Inflammatory macrophage (primary cell): ENCODE results near the gene DXO.
"Not testable (repeated sequence)": the region's sequence is repeated elsewhere in the genome, so short reads cannot be mapped to it uniquely, and the experiment has no call there.

Experiments
- DNase-seq, 2 donors: peaks; one replicate each; pipeline ENCODE4 v3.0.0-alpha.2; 2020 to 2022
- total RNA-seq, 18 experiments: gene quantifications; one replicate each; lab custom pipeline; 2026; ENCODE audit warnings: mixed read lengths in 6 of 18, inconsistent platforms in 2 of 18; lab: John Stamatoyannopoulos, UW

DXO gene
- 2.2 to 7.2 (median 3.9) reads per million in 18 experiments for total RNA-seq

DNA sequence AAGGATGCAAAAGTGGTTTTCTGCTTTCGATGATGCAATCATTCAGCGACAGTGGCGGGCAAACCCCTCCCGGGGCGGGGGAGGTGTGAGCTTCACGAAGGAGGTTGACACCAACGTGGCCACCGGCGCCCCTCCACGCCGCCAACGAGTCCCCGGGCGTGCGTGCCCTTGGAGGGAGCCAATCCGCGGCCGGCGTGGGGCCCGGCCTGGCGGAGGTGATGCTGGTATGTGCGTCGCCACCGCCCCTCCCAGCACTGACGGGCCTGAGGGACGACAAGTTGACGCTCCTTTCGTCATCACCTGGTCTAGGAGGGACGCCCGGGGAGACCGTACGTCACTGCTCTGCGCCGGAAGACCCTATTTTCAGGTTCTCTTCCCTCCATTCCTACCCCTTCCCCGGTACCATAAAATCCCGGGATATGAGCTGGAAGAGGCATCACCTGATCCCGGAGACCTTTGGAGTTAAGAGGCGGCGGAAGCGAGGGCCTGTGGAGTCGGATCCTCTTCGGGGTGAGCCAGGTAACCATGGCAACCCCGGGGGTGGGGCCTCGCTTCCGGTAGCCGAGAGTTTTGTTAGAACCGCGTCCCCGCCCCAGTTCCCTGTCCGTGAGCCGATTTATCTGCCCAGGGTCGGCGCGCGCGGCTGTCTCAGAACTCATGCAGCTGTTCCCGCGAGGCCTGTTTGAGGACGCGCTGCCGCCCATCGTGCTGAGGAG lies at the start of gene DXO:
TSS of gene DXO (minus strand) at position 146 of the 716 bp plus-strand sequence. CDS start 463 bp downstream, outside the sequence.
- DNase-seq: peak; percentile 97 to 99

DNA sequence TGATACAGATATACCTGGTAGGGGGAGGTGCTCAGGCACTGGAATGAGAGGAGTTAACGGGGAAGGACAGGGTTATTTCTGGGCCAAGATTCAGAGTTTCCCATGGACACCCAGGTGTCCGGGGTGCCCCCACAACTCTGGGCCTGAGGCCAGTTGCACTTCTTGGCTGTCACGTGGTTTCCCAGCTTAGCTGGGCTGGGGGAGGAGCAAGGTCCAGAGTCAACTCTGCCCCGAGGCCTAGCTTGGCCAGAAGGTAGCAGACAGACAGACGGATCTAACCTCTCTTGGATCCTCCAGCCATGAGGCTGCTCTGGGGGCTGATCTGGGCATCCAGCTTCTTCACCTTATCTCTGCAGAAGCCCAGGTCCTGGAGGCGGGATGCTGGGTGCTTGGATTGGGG lies 42.6 kb upstream of the DXO start, which contains the start of gene C4B:
TSS of gene C4B (plus strand) at position 249 of the 400 bp plus-strand sequence. CDS start at position 300, 51 bp downstream.
- not testable (repeated sequence) for DNase-seq

DNA sequence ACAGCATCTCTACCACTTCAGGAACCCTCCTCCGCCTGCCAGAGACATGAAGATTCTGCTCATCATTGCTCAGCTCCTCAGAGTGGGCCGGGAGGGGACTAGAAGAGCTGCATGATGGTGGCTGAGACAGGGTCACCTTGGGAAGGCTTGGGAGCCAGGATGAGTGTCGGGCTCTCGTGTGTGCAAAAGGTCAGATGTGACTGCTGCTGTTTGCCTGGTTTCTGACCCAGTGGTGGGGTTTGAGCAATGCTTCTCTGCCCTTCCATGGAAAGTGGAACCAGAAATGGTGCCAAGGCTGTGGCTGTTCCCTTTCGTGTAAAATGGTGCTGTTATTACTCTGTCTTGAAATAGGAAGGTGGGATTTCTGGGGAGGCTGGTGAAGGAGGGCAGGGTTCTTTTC lies 41.8 kb upstream of the DXO start:
- DNase-seq: not testable (repeated sequence)

DNA sequence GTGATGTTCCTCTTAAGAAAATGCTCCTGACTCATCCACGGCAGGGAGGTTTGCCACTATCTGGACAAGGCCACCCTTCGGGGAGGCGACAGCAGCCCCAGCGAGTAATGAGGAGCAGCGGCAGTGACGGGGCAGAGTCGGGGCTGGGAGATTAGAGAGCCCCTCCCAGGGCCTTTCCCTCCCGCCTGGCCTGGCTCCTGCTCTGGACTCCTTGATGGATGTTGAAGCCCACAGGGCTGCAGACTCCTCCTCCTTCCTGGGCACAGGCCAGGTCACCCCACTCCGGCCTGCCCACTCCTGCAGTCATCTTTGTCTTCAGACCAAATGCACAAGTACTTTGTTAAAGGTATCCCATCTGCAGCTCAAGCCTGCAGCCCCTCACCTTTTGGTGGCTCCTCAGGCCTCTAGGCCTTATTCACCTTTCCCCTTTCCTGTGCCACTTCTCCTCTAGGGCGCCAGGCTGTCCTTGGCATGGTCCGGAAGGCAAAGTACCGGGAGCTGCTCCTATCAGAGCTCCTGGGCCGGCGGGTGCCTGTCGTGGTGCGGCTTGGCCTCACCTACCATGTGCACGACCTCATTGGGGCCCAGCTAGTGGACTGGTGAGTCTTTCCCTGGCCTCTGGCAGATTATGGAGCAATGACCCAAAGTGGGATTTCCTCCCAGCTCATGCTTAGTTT lies 41.1 kb upstream of the DXO start:
- peak in 1 of 2 donors; percentile 1 for DNase-seq

DNA sequence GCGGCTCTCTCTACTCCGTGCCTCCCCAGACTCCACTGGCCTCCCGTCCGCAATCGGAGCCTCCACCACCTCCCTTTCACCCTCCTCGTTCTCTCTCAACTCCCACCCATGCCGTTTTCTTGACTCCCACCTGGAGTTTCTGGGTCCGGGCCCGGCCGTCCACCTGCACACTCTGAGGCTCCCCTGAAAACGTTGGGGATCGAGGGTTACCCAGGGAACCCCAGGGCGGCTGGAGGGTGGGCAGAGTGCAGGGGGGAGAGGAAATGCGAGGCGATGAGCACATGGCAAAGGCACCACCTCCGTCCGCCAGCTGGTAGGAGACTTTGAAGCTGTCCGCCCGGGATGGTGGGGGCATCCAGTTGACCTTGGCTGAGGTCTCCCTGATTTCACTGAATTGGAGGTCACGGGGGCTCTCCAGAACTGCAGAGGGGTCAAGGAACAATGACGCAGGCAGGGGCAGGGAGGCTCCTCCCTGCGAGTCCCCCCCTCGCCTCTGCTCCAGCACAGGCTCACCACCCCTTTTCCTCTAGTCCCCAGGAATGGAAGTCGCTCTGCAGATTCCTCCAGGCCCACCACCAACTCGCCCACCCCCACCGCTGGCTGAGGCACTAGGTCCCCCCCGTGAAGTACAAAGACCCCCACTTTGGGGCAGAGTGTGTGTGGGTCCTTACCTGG lies 39.1 kb upstream of the DXO start:
- not testable (repeated sequence) for DNase-seq

DNA sequence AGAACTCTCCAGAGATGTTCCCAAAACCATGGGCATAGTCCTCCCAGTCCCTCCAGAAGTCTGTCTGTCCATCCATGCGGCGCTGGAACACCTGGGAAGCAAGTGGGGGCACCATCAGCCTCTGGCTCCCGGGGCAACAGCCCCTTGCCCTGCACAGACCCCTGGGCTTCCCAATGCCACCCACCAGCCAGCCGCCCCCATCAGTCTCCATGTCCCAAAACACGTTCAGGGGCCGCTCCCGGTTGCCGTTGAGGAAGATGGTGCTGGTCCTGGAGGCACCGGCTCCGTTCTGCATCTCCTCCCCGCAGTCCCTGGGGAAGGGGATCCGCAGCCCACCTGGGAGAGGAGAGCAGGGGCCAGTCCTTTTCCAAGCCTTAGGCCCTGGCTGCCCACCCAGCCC lies 37.6 kb upstream of the DXO start:
- DNase-seq: not testable (repeated sequence)

DNA sequence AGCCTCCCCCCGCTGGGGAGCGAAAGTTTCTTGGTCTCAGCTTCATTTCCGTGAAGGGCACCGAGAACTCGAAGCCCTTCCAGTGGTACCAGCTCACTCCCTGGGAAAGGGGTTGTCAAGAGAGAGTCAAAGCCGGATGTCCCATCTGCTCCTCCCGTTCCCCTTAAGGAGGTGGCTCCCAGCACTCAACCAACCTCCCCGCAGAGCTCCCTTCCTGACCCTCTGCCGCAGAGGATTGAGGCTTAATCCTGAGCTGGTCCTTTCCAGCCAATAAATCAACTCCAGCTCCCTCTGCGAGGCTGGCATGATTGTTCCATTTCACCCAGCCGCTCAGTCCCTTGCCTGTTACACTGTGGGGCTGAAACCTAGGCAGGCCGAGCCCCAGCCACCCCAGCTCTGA lies 36.7 kb upstream of the DXO start:
- DNase-seq: not testable (repeated sequence)

DNA sequence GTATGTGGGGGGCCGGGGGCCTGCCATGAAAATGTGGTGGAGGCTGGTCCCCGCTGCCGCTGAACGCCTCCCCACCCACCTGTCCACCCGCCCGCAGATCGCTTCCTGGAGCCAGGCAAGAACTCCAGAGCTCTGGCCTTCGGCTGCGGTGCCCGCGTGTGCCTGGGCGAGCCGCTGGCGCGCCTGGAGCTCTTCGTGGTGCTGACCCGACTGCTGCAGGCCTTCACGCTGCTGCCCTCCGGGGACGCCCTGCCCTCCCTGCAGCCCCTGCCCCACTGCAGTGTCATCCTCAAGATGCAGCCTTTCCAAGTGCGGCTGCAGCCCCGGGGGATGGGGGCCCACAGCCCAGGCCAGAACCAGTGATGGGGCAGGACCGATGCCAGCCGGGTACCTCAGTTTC lies 36.1 kb upstream of the DXO start:
- not testable (repeated sequence) for DNase-seq

DNA sequence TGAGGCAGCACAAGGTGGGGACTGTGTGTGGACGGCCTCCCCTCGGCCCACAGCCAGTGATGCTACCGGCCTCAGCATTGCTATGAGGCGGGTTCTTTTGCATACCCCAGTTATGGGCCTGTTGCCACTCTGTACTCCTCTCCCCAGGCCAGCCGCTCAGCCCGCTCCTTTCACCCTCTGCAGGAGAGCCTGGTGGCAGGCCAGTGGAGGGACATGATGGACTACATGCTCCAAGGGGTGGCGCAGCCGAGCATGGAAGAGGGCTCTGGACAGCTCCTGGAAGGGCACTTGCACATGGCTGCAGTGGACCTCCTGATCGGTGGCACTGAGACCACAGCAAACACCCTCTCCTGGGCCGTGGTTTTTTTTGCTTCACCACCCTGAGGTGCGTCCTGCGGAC lies 35.1 kb upstream of the DXO start:
- not testable (repeated sequence) for DNase-seq

DNA sequence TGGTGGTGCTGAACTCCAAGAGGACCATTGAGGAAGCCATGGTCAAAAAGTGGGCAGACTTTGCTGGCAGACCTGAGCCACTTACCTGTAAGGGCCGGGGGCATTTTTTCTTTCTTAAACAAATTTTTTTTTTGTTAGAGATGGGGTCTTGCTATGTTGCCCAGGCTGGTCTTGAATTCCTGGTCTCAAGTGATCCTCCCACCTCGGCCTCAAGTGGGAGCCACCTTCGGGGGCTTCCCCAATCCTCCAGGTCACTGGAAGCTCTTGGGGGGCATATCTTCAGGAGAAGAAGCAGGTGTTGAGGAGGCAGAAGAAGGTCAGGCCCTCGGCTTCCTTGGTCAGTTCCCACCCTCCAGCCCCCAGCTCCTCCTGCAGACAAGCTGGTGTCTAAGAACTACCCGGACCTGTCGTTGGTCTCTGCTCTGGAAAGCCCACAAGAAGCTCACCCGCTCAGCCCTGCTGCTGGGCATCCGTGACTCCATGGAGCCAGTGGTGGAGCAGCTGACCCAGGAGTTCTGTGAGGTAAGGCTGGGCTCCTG lies 34.1 kb upstream of the DXO start:
- not testable (repeated sequence) for DNase-seq

DNA sequence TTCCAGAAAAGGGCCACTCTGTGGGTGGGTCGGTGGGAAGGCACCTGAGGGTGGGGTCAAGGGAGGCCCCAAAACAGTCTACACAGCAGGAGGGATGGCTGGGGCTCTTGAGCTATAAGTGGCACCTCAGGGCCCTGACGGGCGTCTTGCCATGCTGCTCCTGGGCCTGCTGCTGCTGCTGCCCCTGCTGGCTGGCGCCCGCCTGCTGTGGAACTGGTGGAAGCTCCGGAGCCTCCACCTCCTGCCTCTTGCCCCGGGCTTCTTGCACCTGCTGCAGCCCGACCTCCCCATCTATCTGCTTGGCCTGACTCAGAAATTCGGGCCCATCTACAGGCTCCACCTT lies 33.6 kb upstream of the DXO start:
- not testable (repeated sequence) for DNase-seq

DNA sequence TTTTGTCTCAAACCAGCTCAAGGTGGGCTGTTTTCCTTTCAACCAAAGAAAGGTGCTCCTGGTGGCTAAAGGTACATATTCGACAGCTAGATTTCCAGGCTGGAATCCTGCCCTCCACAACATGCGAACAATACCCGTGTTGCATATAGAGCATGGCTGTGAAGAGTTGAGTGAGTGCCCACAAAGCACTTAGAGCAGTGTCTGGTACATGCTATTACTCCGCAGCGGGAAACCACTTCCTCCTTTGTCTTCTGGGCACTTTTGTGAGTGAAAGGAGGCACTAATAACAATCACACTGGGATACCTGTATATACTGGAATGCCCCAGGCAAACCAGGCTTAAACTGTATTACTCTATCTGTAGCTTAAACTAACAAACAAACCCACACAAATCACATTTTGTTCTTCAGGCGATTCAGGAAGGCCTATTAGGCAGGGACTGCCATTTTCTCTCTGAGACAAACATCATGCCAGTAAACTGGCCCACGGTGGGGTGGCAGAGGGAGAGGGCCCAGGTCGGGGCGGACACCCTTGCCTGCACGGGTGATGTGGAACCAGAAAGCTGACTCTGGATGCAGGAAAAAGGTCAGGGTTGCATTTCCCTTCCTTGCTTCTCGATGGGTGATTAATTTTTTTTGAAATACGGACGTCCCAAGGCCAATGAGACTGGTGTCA lies 33.1 kb upstream of the DXO start:
- not testable (repeated sequence) for DNase-seq

DNA sequence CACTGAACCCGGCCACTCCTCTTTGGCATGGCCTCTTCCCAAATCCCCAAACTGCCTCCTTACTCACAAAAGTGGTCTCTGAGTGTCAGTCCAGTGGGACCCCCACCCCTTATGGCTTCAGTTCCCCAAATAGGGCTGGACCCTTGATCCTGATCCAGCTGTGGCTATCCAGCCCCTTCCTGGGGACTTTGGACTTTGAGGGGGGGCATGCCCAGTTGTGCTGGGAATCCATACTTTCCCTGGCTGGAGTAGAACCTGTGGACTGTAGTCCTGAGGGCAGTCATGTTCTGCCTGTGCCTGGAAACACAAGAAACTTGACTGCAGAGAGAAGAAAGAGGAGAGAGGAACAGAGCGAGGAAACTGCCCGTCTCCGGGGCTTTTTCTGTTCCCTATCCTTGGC lies 32.5 kb upstream of the DXO start:
- not testable (repeated sequence) for DNase-seq

DNA sequence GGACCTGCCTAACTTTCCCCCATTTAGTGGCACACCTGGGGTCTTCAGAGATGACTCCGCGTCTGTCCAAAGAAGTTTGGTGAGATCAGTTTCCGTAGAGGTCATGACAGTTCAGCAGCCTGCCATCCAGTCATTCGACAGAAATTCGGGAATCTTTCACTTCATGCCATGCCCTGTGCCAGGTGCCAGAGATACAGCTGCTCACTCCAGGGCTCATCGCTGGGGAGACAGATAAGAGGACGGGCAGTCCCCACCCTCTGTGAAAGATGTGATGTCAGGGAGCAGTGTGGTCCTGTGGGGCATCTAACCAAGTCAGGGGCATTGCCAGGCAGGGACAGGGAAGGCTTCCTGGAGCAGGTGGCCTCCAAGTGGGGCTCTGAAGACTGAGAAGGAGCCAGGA lies 31.4 kb upstream of the DXO start:
- not testable (repeated sequence) for DNase-seq

DNA sequence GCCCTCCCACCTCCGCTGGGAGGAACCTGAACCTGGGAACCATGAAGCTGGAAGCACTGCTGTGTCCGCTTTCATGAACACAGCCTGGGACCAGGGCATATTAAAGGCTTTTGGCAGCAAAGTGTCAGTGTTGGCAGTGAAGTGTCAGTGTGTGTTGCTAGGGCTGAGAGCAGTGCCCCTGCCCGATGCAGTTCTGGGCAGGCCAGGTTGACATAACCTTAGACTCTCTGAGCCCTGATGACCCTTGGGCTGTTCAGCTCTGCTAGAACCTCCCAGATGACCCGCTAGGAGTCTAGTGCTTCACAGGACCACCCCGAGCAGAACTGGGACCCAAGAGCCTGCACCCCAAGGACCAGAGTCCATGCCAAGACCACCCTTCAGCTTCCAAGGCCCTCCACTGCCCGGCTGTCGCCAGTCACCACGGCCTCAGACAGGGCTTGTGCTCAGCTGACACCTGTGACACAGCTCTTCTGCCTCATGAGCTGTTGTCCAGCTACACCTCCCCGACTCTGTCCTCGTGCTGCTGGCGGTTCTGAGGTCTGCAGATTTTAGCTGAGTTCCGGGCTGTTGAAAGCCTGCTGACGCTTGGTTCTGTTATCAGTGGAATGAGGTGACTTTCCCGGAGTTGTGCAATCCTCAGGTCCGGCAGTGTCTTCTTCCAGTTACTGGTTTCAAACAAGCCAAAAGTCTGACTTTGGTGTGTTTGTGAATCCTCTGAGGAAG lies 30.8 kb upstream of the DXO start:
- DNase-seq: not testable (repeated sequence)

DNA sequence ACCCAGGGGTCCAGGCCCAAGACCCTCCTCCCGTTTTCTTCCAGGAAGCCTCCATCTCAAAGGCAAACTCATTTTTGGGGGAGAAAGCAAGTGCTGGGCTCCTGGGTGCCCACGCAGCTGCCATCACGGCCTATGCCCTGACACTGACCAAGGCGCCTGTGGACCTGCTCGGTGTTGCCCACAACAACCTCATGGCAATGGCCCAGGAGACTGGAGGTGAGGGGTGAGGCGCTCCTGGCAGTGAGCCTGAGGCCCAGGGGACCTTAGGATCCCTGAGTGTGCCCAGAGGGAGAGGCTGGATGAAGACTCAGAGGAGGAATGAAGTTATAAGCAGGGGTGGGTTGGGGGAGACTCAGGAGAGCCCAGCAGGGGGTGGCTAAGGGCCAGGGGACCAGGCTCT lies 24.4 kb upstream of the DXO start:
- not testable (repeated sequence) for DNase-seq

DNA sequence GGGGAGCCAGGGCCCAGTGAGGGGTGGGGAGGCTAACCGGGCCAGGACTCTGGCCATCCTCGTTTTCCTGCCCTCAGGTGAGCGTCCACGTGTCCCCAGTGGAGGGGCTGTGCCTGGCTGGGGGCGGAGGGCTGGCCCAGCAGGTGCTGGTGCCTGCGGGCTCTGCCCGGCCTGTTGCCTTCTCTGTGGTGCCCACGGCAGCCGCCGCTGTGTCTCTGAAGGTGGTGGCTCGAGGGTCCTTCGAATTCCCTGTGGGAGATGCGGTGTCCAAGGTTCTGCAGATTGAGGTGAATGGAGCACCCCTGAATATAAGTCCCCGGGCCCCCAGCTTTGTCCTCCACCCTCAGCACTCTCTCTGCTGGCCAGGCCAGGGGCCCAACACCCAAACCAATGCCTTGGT lies 22.5 kb upstream of the DXO start:
- not testable (repeated sequence) for DNase-seq

DNA sequence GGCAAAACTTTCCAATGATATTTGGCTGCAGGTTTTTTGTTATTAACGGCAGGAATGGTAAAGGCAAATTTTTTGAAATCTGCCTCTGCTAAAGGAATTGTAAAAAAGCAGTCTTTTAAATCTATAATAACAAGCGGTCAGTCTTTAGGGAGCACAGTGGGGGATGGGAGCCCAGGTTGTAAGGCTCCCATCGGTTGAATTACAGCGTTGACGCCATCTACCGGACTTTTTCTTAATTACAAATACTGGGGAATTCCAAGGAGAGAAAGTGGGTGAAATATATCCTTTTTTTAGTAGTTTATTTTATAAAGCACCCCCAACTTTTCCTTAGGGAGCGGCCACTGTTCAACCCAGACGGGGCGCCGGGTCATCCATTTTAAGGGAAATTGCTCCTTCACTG lies 17.4 kb upstream of the DXO start:
- DNase-seq: not testable (repeated sequence)

DNA sequence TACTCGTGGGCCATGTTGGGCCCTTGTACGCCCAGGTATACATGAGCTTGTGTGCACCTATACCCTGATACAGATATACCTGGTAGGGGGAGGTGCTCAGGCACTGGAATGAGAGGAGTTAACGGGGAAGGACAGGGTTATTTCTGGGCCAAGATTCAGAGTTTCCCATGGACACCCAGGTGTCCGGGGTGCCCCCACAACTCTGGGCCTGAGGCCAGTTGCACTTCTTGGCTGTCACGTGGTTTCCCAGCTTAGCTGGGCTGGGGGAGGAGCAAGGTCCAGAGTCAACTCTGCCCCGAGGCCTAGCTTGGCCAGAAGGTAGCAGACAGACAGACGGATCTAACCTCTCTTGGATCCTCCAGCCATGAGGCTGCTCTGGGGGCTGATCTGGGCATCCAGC lies 9.8 kb upstream of the DXO start, which contains the start of gene C4A:
TSS of gene C4A (plus strand) at position 314 of the 400 bp plus-strand sequence. CDS start at position 365, 51 bp downstream.
- DNase-seq: not testable (repeated sequence)

DNA sequence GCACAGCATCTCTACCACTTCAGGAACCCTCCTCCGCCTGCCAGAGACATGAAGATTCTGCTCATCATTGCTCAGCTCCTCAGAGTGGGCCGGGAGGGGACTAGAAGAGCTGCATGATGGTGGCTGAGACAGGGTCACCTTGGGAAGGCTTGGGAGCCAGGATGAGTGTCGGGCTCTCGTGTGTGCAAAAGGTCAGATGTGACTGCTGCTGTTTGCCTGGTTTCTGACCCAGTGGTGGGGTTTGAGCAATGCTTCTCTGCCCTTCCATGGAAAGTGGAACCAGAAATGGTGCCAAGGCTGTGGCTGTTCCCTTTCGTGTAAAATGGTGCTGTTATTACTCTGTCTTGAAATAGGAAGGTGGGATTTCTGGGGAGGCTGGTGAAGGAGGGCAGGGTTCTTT lies 9.1 kb upstream of the DXO start:
- not testable (repeated sequence) for DNase-seq

DNA sequence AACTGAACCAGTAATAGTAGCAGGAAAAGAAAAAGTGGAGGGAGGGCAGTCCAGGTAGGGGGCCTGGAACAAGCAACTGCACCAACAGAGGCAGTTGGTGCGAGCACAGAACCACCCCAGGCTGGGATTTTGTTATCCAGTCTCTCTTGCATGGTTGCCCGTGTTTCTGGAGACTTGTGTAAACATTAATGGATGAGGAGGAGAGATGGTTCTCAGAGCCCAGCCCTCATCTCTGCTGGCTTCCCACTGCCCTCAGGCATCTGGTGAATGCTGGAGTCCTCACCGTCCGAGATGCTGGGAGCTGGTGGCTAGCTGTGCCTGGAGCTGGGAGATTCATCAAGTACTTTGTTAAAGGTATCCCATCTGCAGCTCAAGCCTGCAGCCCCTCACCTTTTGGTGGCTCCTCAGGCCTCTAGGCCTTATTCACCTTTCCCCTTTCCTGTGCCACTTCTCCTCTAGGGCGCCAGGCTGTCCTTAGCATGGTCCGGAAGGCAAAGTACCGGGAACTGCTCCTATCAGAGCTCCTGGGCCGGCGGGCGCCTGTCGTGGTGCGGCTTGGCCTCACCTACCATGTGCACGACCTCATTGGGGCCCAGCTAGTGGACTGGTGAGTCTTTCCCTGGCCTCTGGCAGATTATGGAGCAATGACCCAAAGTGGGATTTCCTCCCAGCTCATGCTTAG lies 8.4 kb upstream of the DXO start:
- DNase-seq: not testable (repeated sequence)
